IPS-20b (cell line): Measurements from ENCODE around the gene PRR5L.

Experiments
- H3K27ac ChIP-seq: one replicate; pipeline ENCODE4 v1.5.1; 2013; ENCODE audit warnings: low read length
- H3K27me3 ChIP-seq: 2 replicates; pipeline ENCODE4 v1.6.1; 2013; ENCODE audit warnings: mild to moderate bottlenecking, low read length, inconsistent platforms; ENCODE audit not compliant: insufficient read depth
- H3K36me3 ChIP-seq: 2 replicates; pipeline ENCODE4 v1.6.1; 2013; ENCODE audit warnings: low read depth, mild to moderate bottlenecking, inconsistent platforms, low read length, moderate library complexity; ENCODE audit not compliant: insufficient read depth
- H3K4me1 ChIP-seq: 2 replicates; pipeline ENCODE4 v1.6.1; 2013; ENCODE audit warnings: mild to moderate bottlenecking, control low read depth, inconsistent platforms, low read length, moderate library complexity; ENCODE audit not compliant: insufficient read depth
- H3K4me3 ChIP-seq: 2 replicates; pipeline ENCODE4 v1.5.1; 2013; ENCODE audit warnings: mild to moderate bottlenecking, low read length, inconsistent platforms
- H3K9ac ChIP-seq: 2 replicates; pipeline ENCODE4 v1.6.1; 2013; ENCODE audit warnings: low read depth, mild to moderate bottlenecking, inconsistent platforms, low read length, moderate library complexity
- H3K9me3 ChIP-seq: 2 replicates; pipeline ENCODE4 v1.6.1; 2013; ENCODE audit warnings: mild to moderate bottlenecking, low read depth, low read length, inconsistent platforms; ENCODE audit not compliant: insufficient read depth

PRR5L gene

GRCh38 chr11:36438126-36438525 lies 142.0 kb downstream of the PRR5L start:
- Histone ChIP-seq H3K4me3 (no peak overlapping the region), H3K9me3 (no peaks in the 10 kb centered on the region), H3K27ac (no peak overlapping the region), H3K27me3 (no peaks in the 10 kb centered on the region), H3K9ac (no peak overlapping the region), H3K36me3 (no peaks in the 10 kb centered on the region), H3K4me1 (no peaks in the 10 kb centered on the region)

- Histone ChIP-seq H3K27me3 (no peaks in the 10 kb centered on the region), H3K9ac (no peak overlapping the region), H3K9me3 (no peaks in the 10 kb centered on the region), H3K4me3 (no peak overlapping the region), H3K27ac (no peak overlapping the region), H3K4me1 (no peaks in the 10 kb centered on the region), H3K36me3 (peaks cover 5% of the 10 kb centered on the region; the same call in 1 of the 2 replicates)
These were observed 145.6 kb downstream of the PRR5L start for GRCh38 chr11:36441610-36442208.

GRCh38 chr11:36443661-36444060 lies 147.6 kb downstream of the PRR5L start:
- no peak overlapping the region for H3K9ac ChIP-seq
- H3K9me3 ChIP-seq, result no peaks in the 10 kb centered on the region
- no peak overlapping the region for H3K4me3 ChIP-seq
- H3K27ac ChIP-seq, result no peak overlapping the region
- peaks cover 5% of the 10 kb centered on the region; the same call in 1 of the 2 replicates for H3K36me3 ChIP-seq
- H3K4me1 ChIP-seq, result no peaks in the 10 kb centered on the region; the same call in 1 of the 2 replicates
- H3K27me3 ChIP-seq, result no peaks in the 10 kb centered on the region

GRCh38 chr11:36446135-36446534 lies 150.0 kb downstream of the PRR5L start:
- no peaks in the 10 kb centered on the region for H3K9me3 ChIP-seq
- peaks cover 8% of the 10 kb centered on the region; the same call in 1 of the 2 replicates for H3K36me3 ChIP-seq
- no peak overlapping the region for H3K9ac ChIP-seq
- H3K4me1 ChIP-seq, result no peaks in the 10 kb centered on the region; the same call in 1 of the 2 replicates
- no peaks in the 10 kb centered on the region for H3K27me3 ChIP-seq
- H3K27ac ChIP-seq, result no peak overlapping the region
- no peak overlapping the region for H3K4me3 ChIP-seq

- Histone ChIP-seq H3K4me3 (no peak overlapping the region), H3K27me3 (no peaks in the 10 kb centered on the region), H3K9me3 (no peaks in the 10 kb centered on the region), H3K36me3 (peaks cover 13% of the 10 kb centered on the region; the same call in 1 of the 2 replicates), H3K4me1 (no peaks in the 10 kb centered on the region; the same call in 1 of the 2 replicates), H3K9ac (no peak overlapping the region), H3K27ac (no peak overlapping the region)
These were observed 151.4 kb downstream of the PRR5L start for GRCh38 chr11:36447514-36447913.

GRCh38 chr11:36447947-36448346 lies 151.9 kb downstream of the PRR5L start:
- Histone ChIP-seq H3K27ac (no peak overlapping the region), H3K4me3 (no peak overlapping the region), H3K4me1 (no peaks in the 10 kb centered on the region; the same call in 1 of the 2 replicates), H3K9ac (no peak overlapping the region), H3K36me3 (peaks cover 13% of the 10 kb centered on the region; the same call in 1 of the 2 replicates), H3K9me3 (no peaks in the 10 kb centered on the region), H3K27me3 (no peaks in the 10 kb centered on the region)

- Histone ChIP-seq H3K9me3 (no peaks in the 10 kb centered on the region), H3K27me3 (no peaks in the 10 kb centered on the region), H3K4me1 (peaks cover 9% of the 10 kb centered on the region; the same call in 1 of the 2 replicates), H3K36me3 (peaks cover 13% of the 10 kb centered on the region; the same call in 1 of the 2 replicates), H3K27ac (no peak overlapping the region), H3K9ac (no peak overlapping the region), H3K4me3 (no peak overlapping the region)
These were observed 153.5 kb downstream of the PRR5L start for GRCh38 chr11:36449561-36450096.

GRCh38 chr11:36450110-36450572 lies 154.1 kb downstream of the PRR5L start:
- Histone ChIP-seq H3K27ac (no peak overlapping the region), H3K4me3 (no peak overlapping the region), H3K27me3 (no peaks in the 10 kb centered on the region), H3K4me1 (peaks cover 9% of the 10 kb centered on the region; the same call in 1 of the 2 replicates), H3K9ac (no peak overlapping the region), H3K9me3 (no peaks in the 10 kb centered on the region), H3K36me3 (peaks cover 13% of the 10 kb centered on the region; the same call in 1 of the 2 replicates)

GRCh38 chr11:36451045-36451444 lies 155.0 kb downstream of the PRR5L start:
- H3K9ac ChIP-seq, result no peak overlapping the region
- H3K36me3 ChIP-seq, result peaks cover 13% of the 10 kb centered on the region; the same call in 1 of the 2 replicates
- H3K9me3 ChIP-seq, result no peaks in the 10 kb centered on the region
- H3K4me1 ChIP-seq, result peaks cover 12% of the 10 kb centered on the region; the same call in 1 of the 2 replicates
- H3K27ac ChIP-seq, result no peak overlapping the region
- H3K27me3 ChIP-seq, result no peaks in the 10 kb centered on the region
- no peak overlapping the region for H3K4me3 ChIP-seq

- H3K36me3 ChIP-seq, result peaks cover 9% of the 10 kb centered on the region; the same call in 1 of the 2 replicates
- no peak overlapping the region for H3K9ac ChIP-seq
- no peak overlapping the region for H3K27ac ChIP-seq
These were observed 155.6 kb downstream of the PRR5L start for GRCh38 chr11:36451681-36452080.

GRCh38 chr11:36452236-36452940 lies 156.3 kb downstream of the PRR5L start:
- Histone ChIP-seq H3K4me1 (peaks cover 12% of the 10 kb centered on the region; the same call in 1 of the 2 replicates), H3K9me3 (no peaks in the 10 kb centered on the region), H3K27ac (no peak overlapping the region), H3K4me3 (no peak overlapping the region), H3K9ac (no peak overlapping the region), H3K27me3 (no peaks in the 10 kb centered on the region), H3K36me3 (peaks cover 9% of the 10 kb centered on the region; the same call in 1 of the 2 replicates)

More at GRCh38 chr11:36451681-36452080, 155.6 kb downstream of the PRR5L start:
- peaks cover 12% of the 10 kb centered on the region; the same call in 1 of the 2 replicates for H3K4me1 ChIP-seq
- no peaks in the 10 kb centered on the region for H3K27me3 ChIP-seq
- no peak overlapping the region for H3K4me3 ChIP-seq
- no peaks in the 10 kb centered on the region for H3K9me3 ChIP-seq
